CD8-positive, alpha-beta memory T cell (primary cell): ENCODE data around the gene PIP5K1C. TPM values are rescaled to one million over a fixed set of nuclear protein-coding genes. Genes with fewer than 3 reads are reported as not detected.
A peak's percentile ranks its signal among the peaks of the same experiment; 100 is the strongest.

Experiments
- CTCF ChIA-PET: fragments of 350-600 bp; sonication (Branson Sonifier 250); formaldehyde crosslinking; loops from one replicate; lab custom pipeline; 2021; ENCODE audit warnings: antibody characterized with exemption; lab: Charles Lee
- POLR2A ChIA-PET: fragments of 350-600 bp; sonication (Branson Sonifier 250); formaldehyde crosslinking; loops from one replicate; lab custom pipeline; 2021; ENCODE audit warnings: antibody characterized with exemption; lab: Charles Lee
- DNase-seq, 5 donors: peaks; one replicate each; pipeline versions ENCODE4 v3.0.0 to v3.0.0-alpha.2; 2020 to 2022; ENCODE audit warnings: mixed read lengths in 1 of 5
- H3K27ac ChIP-seq: one replicate; pipeline ENCODE4 v1.7.0; 2013; ENCODE audit warnings: low read depth, mild to moderate bottlenecking, low read length, moderate library complexity
- H3K27me3 ChIP-seq: 2 replicates; pipeline ENCODE4 v1.7.0; 2013; ENCODE audit warnings: low read length, mild to moderate bottlenecking; ENCODE audit not compliant: insufficient read depth, poor library complexity, severe bottlenecking
- H3K36me3 ChIP-seq: 2 replicates; pipeline ENCODE4 v1.7.0; 2013; ENCODE audit warnings: mild to moderate bottlenecking, low read length, moderate library complexity; ENCODE audit not compliant: insufficient read depth
- H3K4me1 ChIP-seq: 2 replicates; pipeline ENCODE4 v1.7.0; 2013; ENCODE audit warnings: mild to moderate bottlenecking, low read length, moderate library complexity; ENCODE audit not compliant: insufficient read depth
- H3K4me3 ChIP-seq: 2 replicates; pipeline ENCODE4 v1.7.0; 2013; ENCODE audit warnings: mild to moderate bottlenecking, low read length
- H3K9me3 ChIP-seq: 2 replicates; pipeline ENCODE4 v1.7.0; 2013; ENCODE audit warnings: mild to moderate bottlenecking, low read length
- H3K27ac Mint-ChIP-seq, 8 donors: one replicate each; pipeline ENCODE4 v1.8.0; 2020 to 2021; ENCODE audit warnings: mixed read lengths in 8 of 8, mild to moderate bottlenecking in 6 of 8, inconsistent platforms in 3 of 8, moderate library complexity in 3 of 8
- H3K27me3 Mint-ChIP-seq, 2 donors: one replicate each; pipeline ENCODE4 v1.8.0; 2020 to 2021; ENCODE audit warnings: mixed read lengths in 2 of 2, mild to moderate bottlenecking in 1 of 2, moderate library complexity in 1 of 2
- H3K36me3 Mint-ChIP-seq, 3 donors: one replicate each; pipeline ENCODE4 v1.8.0; 2020 to 2021; ENCODE audit warnings: mixed read lengths in 3 of 3, inconsistent platforms in 1 of 3, mild to moderate bottlenecking in 1 of 3
- H3K4me1 Mint-ChIP-seq, 3 donors: one replicate each; pipeline ENCODE4 v1.8.0; 2020 to 2021; ENCODE audit warnings: mixed read lengths in 3 of 3, inconsistent platforms in 1 of 3, mild to moderate bottlenecking in 1 of 3
- H3K4me3 Mint-ChIP-seq, 7 donors: one replicate each; pipeline ENCODE4 v1.8.0; 2020 to 2021; ENCODE audit warnings: mixed read lengths in 7 of 7, mild to moderate bottlenecking in 6 of 7, moderate library complexity in 4 of 7, inconsistent platforms in 2 of 7
- H3K9me3 Mint-ChIP-seq, 5 donors: one replicate each; pipeline ENCODE4 v1.8.0; 2020 to 2022; ENCODE audit warnings: mixed read lengths in 5 of 5, mild to moderate bottlenecking in 3 of 5, moderate library complexity in 2 of 5, inconsistent platforms in 1 of 5
- polyA plus RNA-seq: library from polyadenylated mRNA; unstranded; fragments of 300-500 nt; fragmentation: Illumina TruSeq; gene quantifications from one replicate; pipeline ENCODE4 v1.2.3, GENCODE V29; 2021
- total RNA-seq, 2 experiments: library from RNA; stranded (reverse); gene quantifications; one replicate each; pipeline ENCODE4 v1.2.3, GENCODE V29; 2021

Gene PIP5K1C
- total and polyA plus RNA-seq, 3 experiments from 2014 or later = 16.0 to 27.6 (median 26.9) TPM

- POLR2A ChIA-PET = interaction anchor here (0.6 kb wide), 1 partner anchor 58 kb away, joined by 3 read pairs; no protein-coding TSS in a partner anchor
- no peak for DNase-seq
- H3K27me3 ChIP-seq = no peaks in the 10 kb centered on the region
- no peak overlapping the region for H3K4me3 ChIP-seq
- CTCF ChIA-PET = no interaction called here
- H3K36me3 ChIP-seq = no peaks in the 10 kb centered on the region
- Mint-ChIP-seq H3K27me3 (no peaks in the 10 kb centered on the region), H3K27ac (peak overlapping the region in 2 of 8 donors; percentile 57 to 72), H3K4me3 (no peak overlapping the region), H3K4me1 (no peaks in the 10 kb centered on the region), H3K36me3 (peaks cover 0 to 62% (median 7%) of the 10 kb centered on the region in 3 donors), H3K9me3 (no peaks in the 10 kb centered on the region)
- no peaks in the 10 kb centered on the region for H3K4me1 ChIP-seq
- H3K9me3 ChIP-seq = no peaks in the 10 kb centered on the region
- no peak overlapping the region for H3K27ac ChIP-seq
Measured at GRCh38 chr19:3658870-3659745, 41.2 kb downstream of the PIP5K1C start.

- no peak overlapping the region for H3K27ac ChIP-seq
- no peaks in the 10 kb centered on the region for H3K9me3 Mint-ChIP-seq
- no peaks in the 10 kb centered on the region for H3K9me3 ChIP-seq
- no peaks in the 10 kb centered on the region for H3K27me3 ChIP-seq
- POLR2A ChIA-PET = interaction anchor here (0.6 kb wide), 1 partner anchor 59 kb away, joined by 3 read pairs; no protein-coding TSS in a partner anchor
- peaks cover 0 to 55% (median 7%) of the 10 kb centered on the region in 3 donors for H3K36me3 Mint-ChIP-seq
- H3K36me3 ChIP-seq = no peaks in the 10 kb centered on the region
- no peak for DNase-seq
- CTCF ChIA-PET = no interaction called here
- no peaks in the 10 kb centered on the region for H3K4me1 ChIP-seq
- H3K4me3 Mint-ChIP-seq = no peak overlapping the region
- no peak overlapping the region for H3K27ac Mint-ChIP-seq
- H3K4me1 Mint-ChIP-seq = no peaks in the 10 kb centered on the region
- no peak overlapping the region for H3K4me3 ChIP-seq
- H3K27me3 Mint-ChIP-seq = no peaks in the 10 kb centered on the region
Measured at GRCh38 chr19:3658004-3658869, 42.0 kb downstream of the PIP5K1C start.

- H3K9me3 Mint-ChIP-seq = no peaks in the 10 kb centered on the region
- peaks cover 0 to 54% (median 5%) of the 10 kb centered on the region in 3 donors for H3K36me3 Mint-ChIP-seq
- no peak overlapping the region for H3K4me3 Mint-ChIP-seq
- H3K36me3 ChIP-seq = no peaks in the 10 kb centered on the region
- no peaks in the 10 kb centered on the region for H3K4me1 ChIP-seq
- no peak overlapping the region for H3K27ac ChIP-seq
- H3K27me3 ChIP-seq = no peaks in the 10 kb centered on the region
- no peak for DNase-seq
- H3K27ac Mint-ChIP-seq = peak overlapping the region in 1 of 8 donors; percentile 88
- no peaks in the 10 kb centered on the region for H3K9me3 ChIP-seq
- no peaks in the 10 kb centered on the region for H3K27me3 Mint-ChIP-seq
- ChIA-PET CTCF (interaction anchor here (0.9 to 1.5 kb wide), 2 partner anchors 8 to 49 kb away, joined by 3 read pairs; no protein-coding TSS in a partner anchor), POLR2A (no interaction called here)
- no peaks in the 10 kb centered on the region for H3K4me1 Mint-ChIP-seq
- H3K4me3 ChIP-seq = no peak overlapping the region
Measured at GRCh38 chr19:3657395-3657769, 42.9 kb downstream of the PIP5K1C start.

GRCh38 chr19:3656747-3657394, 43.4 kb downstream of the PIP5K1C start:
- no peaks in the 10 kb centered on the region for H3K27me3 ChIP-seq
- no peak overlapping the region for H3K4me3 Mint-ChIP-seq
- H3K36me3 ChIP-seq = no peaks in the 10 kb centered on the region
- no peaks in the 10 kb centered on the region for H3K9me3 Mint-ChIP-seq
- no peaks in the 10 kb centered on the region for H3K4me1 Mint-ChIP-seq
- no peaks in the 10 kb centered on the region for H3K4me1 ChIP-seq
- ChIA-PET CTCF (interaction anchor here (0.9 to 1.5 kb wide), 2 partner anchors 9 to 50 kb away, joined by 3 read pairs; no protein-coding TSS in a partner anchor), POLR2A (no interaction called here)
- peak overlapping the region in 1 of 8 donors; percentile 89 for H3K27ac Mint-ChIP-seq
- H3K27ac ChIP-seq = no peak overlapping the region
- H3K4me3 ChIP-seq = no peak overlapping the region
- H3K36me3 Mint-ChIP-seq = peaks cover 0 to 56% (median 5%) of the 10 kb centered on the region in 3 donors
- no peak for DNase-seq
- no peaks in the 10 kb centered on the region for H3K27me3 Mint-ChIP-seq
- H3K9me3 ChIP-seq = no peaks in the 10 kb centered on the region

GRCh38 chr19:3656073-3656746, 44.1 kb downstream of the PIP5K1C start:
- no peak for DNase-seq
- H3K36me3 Mint-ChIP-seq = peaks cover 0 to 55% (median 5%) of the 10 kb centered on the region in 3 donors
- ChIA-PET POLR2A (no interaction called here), CTCF (interaction anchor here (0.6 to 1.5 kb wide), 3 partner anchors 9 to 696 kb away, joined by 3 read pairs; no protein-coding TSS in a partner anchor)
- no peaks in the 10 kb centered on the region for H3K4me1 Mint-ChIP-seq
- H3K27me3 ChIP-seq = no peaks in the 10 kb centered on the region
- H3K27ac ChIP-seq = no peak overlapping the region
- H3K9me3 Mint-ChIP-seq = no peaks in the 10 kb centered on the region
- no peaks in the 10 kb centered on the region for H3K36me3 ChIP-seq
- no peaks in the 10 kb centered on the region for H3K9me3 ChIP-seq
- H3K27ac Mint-ChIP-seq = no peak overlapping the region
- no peaks in the 10 kb centered on the region for H3K27me3 Mint-ChIP-seq
- no peaks in the 10 kb centered on the region for H3K4me1 ChIP-seq
- H3K4me3 ChIP-seq = no peak overlapping the region
- no peak overlapping the region for H3K4me3 Mint-ChIP-seq

GRCh38 chr19:3655402-3656072, 44.7 kb downstream of the PIP5K1C start:
- H3K4me3 Mint-ChIP-seq = no peak overlapping the region
- H3K27ac Mint-ChIP-seq = no peak overlapping the region
- no peaks in the 10 kb centered on the region for H3K27me3 Mint-ChIP-seq
- DNase-seq = no peak
- Histone ChIP-seq H3K4me1 (no peaks in the 10 kb centered on the region), H3K27ac (no peak overlapping the region), H3K9me3 (no peaks in the 10 kb centered on the region), H3K4me3 (no peak overlapping the region), H3K36me3 (no peaks in the 10 kb centered on the region), H3K27me3 (no peaks in the 10 kb centered on the region)
- POLR2A ChIA-PET = no interaction called here
- H3K9me3 Mint-ChIP-seq = no peaks in the 10 kb centered on the region
- CTCF ChIA-PET = interaction anchor here (0.6 to 1.5 kb wide), 2 partner anchors 10 to 695 kb away, joined by 3 read pairs; no protein-coding TSS in a partner anchor
- H3K4me1 Mint-ChIP-seq = no peaks in the 10 kb centered on the region
- H3K36me3 Mint-ChIP-seq = peaks cover 0 to 54% (median 5%) of the 10 kb centered on the region in 3 donors
